HG03571 (cell line): ENCODE data around the gene STK11.

ENCODE experiments used
- ATAC-seq: cut with Tn5 transposase; IDR thresholded peaks from one replicate; pipeline ENCODE4 v1.9.1; 2021; ENCODE audit not compliant: unreplicated experiment

The STK11 gene

GRCh38 chr19:1271528-1272422 lies 66.2 kb downstream of the STK11 start:
- no peak for ATAC-seq

GRCh38 chr19:1272423-1273262 lies 67.1 kb downstream of the STK11 start:
- no peak for ATAC-seq

GRCh38 chr19:1273263-1274041 lies 67.9 kb downstream of the STK11 start:
- no peak for ATAC-seq

GRCh38 chr19:1274081-1274851 lies 68.7 kb downstream of the STK11 start:
- ATAC-seq, result no peak

- peak; percentile 2 for ATAC-seq
Observed at GRCh38 chr19:1274852-1275259, 69.3 kb downstream of the STK11 start.

GRCh38 chr19:1275260-1275975 lies 69.8 kb downstream of the STK11 start, which contains the start of gene FAM174C:
TSS of gene FAM174C (plus strand) at chr19:1275530. CDS start at chr19:1275550, 20 bp downstream.
- peak; percentile 63 for ATAC-seq

GRCh38 chr19:1275976-1276627 lies 70.5 kb downstream of the STK11 start:
- ATAC-seq, result no peak

GRCh38 chr19:1276628-1277022 lies 71.0 kb downstream of the STK11 start:
- ATAC-seq, result no peak

- no peak for ATAC-seq
Observed at GRCh38 chr19:1277061-1277460, 71.5 kb downstream of the STK11 start.
